ENCODE results near the gene BEST1. TPM values are rescaled to one million over a fixed set of nuclear protein-coding genes. Genes with fewer than 3 reads are reported as not detected.

BEST1 gene
- polyA plus RNA-seq, 1 donor from 2014 or later, result 6.4 TPM

DNA sequence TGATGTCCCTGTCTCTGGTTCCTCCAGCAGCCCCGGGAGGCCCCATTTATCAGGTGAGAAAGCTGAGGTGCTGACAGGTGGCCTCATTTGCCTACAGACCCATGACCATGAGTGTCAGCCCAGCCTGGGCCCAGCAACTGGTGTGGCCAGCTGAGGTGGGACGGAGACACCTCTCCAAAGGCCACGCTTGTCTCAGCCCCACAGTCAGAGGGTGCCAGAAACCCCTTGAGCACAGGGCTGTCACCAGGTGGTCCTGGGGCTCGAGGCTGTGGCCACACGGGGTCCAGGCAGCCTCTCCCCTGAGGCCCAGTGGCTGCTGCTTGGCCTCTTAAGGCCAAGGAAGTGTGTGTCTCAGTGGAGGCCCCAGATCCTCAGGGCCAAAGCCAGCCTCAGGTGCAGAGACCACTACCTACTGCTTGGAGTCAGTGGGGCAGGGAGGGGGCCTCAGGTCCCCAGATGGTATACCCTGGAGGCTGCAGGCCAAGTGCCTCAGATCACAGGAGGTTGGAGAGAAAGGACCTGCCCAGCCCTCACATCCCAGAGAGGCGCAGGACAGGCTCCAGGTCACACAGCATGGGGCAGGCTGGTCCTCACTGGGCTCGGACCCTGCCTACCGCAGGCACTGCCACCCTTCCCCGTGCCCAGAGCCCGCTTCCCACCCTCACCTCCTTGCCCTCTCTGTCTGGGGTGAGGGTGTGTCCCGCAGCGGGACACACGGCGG lies 44.2 kb upstream of the BEST1 start:
- TF ChIP-seq MXI1 (conservative IDR thresholded peaks at IDR 0.05; ENCODE audit: poor library complexity, severe bottlenecking) (no peak), SMC3 (conservative IDR thresholded peaks at IDR 0.05; ENCODE audit: poor library complexity) (no peak), POLR2AphosphoS5 (IDR thresholded peaks at IDR 0.05) (no peak), EP300 (conservative IDR thresholded peaks at IDR 0.05; ENCODE audit: poor library complexity, severe bottlenecking) (no peak), TAF1 (IDR thresholded peaks at IDR 0.05; ENCODE audit: low read depth) (no peak), EZH2 (IDR thresholded peaks at IDR 0.05; ENCODE audit: borderline replicate concordance, insufficient read depth, low read length, poor library complexity, severe bottlenecking) (no peak), RAD21 (conservative IDR thresholded peaks at IDR 0.05) (no peak)
- TF ChIP-seq, protein P1, sequence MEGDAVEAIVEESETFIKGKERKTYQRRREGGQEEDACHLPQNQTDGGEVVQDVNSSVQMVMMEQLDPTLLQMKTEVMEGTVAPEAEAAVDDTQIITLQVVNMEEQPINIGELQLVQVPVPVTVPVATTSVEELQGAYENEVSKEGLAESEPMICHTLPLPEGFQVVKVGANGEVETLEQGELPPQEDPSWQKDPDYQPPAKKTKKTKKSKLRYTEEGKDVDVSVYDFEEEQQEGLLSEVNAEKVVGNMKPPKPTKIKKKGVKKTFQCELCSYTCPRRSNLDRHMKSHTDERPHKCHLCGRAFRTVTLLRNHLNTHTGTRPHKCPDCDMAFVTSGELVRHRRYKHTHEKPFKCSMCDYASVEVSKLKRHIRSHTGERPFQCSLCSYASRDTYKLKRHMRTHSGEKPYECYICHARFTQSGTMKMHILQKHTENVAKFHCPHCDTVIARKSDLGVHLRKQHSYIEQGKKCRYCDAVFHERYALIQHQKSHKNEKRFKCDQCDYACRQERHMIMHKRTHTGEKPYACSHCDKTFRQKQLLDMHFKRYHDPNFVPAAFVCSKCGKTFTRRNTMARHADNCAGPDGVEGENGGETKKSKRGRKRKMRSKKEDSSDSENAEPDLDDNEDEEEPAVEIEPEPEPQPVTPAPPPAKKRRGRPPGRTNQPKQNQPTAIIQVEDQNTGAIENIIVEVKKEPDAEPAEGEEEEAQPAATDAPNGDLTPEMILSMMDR (IDR thresholded peaks at IDR 0.05; ENCODE audit: poor library complexity, severe bottlenecking), result no peak
- TF ChIP-seq, protein P2, sequence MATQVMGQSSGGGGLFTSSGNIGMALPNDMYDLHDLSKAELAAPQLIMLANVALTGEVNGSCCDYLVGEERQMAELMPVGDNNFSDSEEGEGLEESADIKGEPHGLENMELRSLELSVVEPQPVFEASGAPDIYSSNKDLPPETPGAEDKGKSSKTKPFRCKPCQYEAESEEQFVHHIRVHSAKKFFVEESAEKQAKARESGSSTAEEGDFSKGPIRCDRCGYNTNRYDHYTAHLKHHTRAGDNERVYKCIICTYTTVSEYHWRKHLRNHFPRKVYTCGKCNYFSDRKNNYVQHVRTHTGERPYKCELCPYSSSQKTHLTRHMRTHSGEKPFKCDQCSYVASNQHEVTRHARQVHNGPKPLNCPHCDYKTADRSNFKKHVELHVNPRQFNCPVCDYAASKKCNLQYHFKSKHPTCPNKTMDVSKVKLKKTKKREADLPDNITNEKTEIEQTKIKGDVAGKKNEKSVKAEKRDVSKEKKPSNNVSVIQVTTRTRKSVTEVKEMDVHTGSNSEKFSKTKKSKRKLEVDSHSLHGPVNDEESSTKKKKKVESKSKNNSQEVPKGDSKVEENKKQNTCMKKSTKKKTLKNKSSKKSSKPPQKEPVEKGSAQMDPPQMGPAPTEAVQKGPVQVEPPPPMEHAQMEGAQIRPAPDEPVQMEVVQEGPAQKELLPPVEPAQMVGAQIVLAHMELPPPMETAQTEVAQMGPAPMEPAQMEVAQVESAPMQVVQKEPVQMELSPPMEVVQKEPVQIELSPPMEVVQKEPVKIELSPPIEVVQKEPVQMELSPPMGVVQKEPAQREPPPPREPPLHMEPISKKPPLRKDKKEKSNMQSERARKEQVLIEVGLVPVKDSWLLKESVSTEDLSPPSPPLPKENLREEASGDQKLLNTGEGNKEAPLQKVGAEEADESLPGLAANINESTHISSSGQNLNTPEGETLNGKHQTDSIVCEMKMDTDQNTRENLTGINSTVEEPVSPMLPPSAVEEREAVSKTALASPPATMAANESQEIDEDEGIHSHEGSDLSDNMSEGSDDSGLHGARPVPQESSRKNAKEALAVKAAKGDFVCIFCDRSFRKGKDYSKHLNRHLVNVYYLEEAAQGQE (IDR thresholded peaks at IDR 0.05; ENCODE audit: borderline replicate concordance), result no peak
- H3F3A ChIP-seq (ENCODE audit: insufficient read depth, low read length, poor library complexity, severe bottlenecking), result no peaks in the 10 kb centered on the region
- no peaks in the 10 kb centered on the region for H3K9me3 ChIP-seq (ENCODE audit: low read length)
- H2AFZ ChIP-seq (ENCODE audit: low read depth, low read length), result no peak overlapping the region
- no peak overlapping the region for H3K4me3 ChIP-seq (ENCODE audit: low read length)
- no peaks in the 10 kb centered on the region for H3K27me3 ChIP-seq (ENCODE audit: insufficient read depth, low read depth, low read length)
- no peaks in the 10 kb centered on the region for H3K36me3 ChIP-seq (ENCODE audit: insufficient read depth, low read length)
- H3K4me2 ChIP-seq (ENCODE audit: low read length), result no peak overlapping the region
- H3K9me2 ChIP-seq (ENCODE audit: insufficient read depth, low read length), result no peaks in the 10 kb centered on the region
- no peak overlapping the region for H3K27ac ChIP-seq (ENCODE audit: low read length)
- H4K20me1 ChIP-seq (ENCODE audit: insufficient read depth), result no peaks in the 10 kb centered on the region
- H3K79me2 ChIP-seq (replicated peaks; ENCODE audit: insufficient read depth, low read length), result no peaks in the 10 kb centered on the region
- H3K9ac ChIP-seq (ENCODE audit: low read length), result no peak overlapping the region

DNA sequence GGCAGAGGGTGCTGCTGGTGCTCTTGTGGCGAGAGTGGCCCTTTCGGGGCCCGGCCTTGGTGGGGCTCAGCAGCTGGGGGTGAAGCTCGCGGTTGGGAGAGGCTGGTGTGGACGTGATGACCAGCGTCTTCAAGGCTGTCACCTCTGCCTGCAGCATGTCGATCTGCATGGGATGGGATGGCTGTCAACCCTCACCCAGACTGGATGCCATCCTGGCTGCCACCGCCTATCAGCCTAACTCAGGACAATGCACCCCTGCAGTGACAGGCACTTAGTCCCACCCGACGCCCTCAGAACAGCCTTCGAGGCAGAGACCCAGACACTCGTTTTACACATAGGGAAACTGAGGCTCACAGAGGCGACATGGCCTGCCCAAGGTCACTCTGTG lies 43.6 kb upstream of the BEST1 start:
- no peak overlapping the region for H3K4me2 ChIP-seq (ENCODE audit: low read length)
- no peaks in the 10 kb centered on the region for H3F3A ChIP-seq (ENCODE audit: insufficient read depth, low read length, poor library complexity, severe bottlenecking)
- no peaks in the 10 kb centered on the region for H4K20me1 ChIP-seq (ENCODE audit: insufficient read depth)
- H3K36me3 ChIP-seq (ENCODE audit: insufficient read depth, low read length), result no peaks in the 10 kb centered on the region
- no peaks in the 10 kb centered on the region for H3K9me2 ChIP-seq (ENCODE audit: insufficient read depth, low read length)
- H3K9ac ChIP-seq (ENCODE audit: low read length), result no peak overlapping the region
- H3K27ac ChIP-seq (ENCODE audit: low read length), result no peak overlapping the region
- no peaks in the 10 kb centered on the region for H3K79me2 ChIP-seq (replicated peaks; ENCODE audit: insufficient read depth, low read length)
- no peak overlapping the region for H2AFZ ChIP-seq (ENCODE audit: low read depth, low read length)
- H3K9me3 ChIP-seq (ENCODE audit: low read length), result no peaks in the 10 kb centered on the region
- H3K27me3 ChIP-seq (ENCODE audit: insufficient read depth, low read depth, low read length), result no peaks in the 10 kb centered on the region
- no peak overlapping the region for H3K4me3 ChIP-seq (ENCODE audit: low read length)
- TF ChIP-seq EP300 (conservative IDR thresholded peaks at IDR 0.05; ENCODE audit: poor library complexity, severe bottlenecking), result no peak
- no peak for TF ChIP-seq POLR2AphosphoS5 (IDR thresholded peaks at IDR 0.05)
